IMR-90 (cell line): Measurements from ENCODE around the gene MTRFR. TPM values are rescaled to one million over a fixed set of nuclear protein-coding genes. Genes with fewer than 3 reads are reported as not detected.

Experiments
- ATAC-seq: fragments of 200-7000 bp; cut with Tn5 transposase; 2 replicates; pipeline ENCODE4 v1.9.1; 2020; ENCODE audit warnings: low read depth, mild to moderate bottlenecking, moderate library complexity
- BruUV-seq: library from RNA; stranded (reverse); fragments of 400-500 nt; replicated peaks from 2 replicates; lab custom pipeline; 2021; lab: Mats Ljungman, UMichigan
- CTCF ChIA-PET: fragments of 300-600 bp; formaldehyde crosslinking; extraction: SDS; loops from one replicate; lab custom pipeline; 2021; ENCODE audit warnings: antibody characterized with exemption; lab: Yijun Ruan, JAX
- POLR2A ChIA-PET: fragments of 300-600 bp; sonication (Branson Sonifier 250); formaldehyde crosslinking; loops from one replicate; lab custom pipeline; 2022; ENCODE audit warnings: antibody characterized with exemption; ENCODE audit not compliant: unreplicated experiment; lab: Charles Lee
- DNase-seq: peaks from one replicate; pipeline ENCODE4 v3.0.0; 2013
- H2AFZ ChIP-seq: replicated peaks from 2 replicates; pipeline ENCODE3; 2013; ENCODE audit warnings: low read length, mild to moderate bottlenecking; ENCODE audit not compliant: poor library complexity
- H2AK5ac ChIP-seq: 2 replicates; pipeline ENCODE4 v1.6.1; 2013; ENCODE audit warnings: low read depth, low read length, inconsistent platforms
- H2AK9ac ChIP-seq: replicated peaks from 2 replicates; pipeline ENCODE3; 2013; ENCODE audit warnings: mild to moderate bottlenecking, low read depth, low read length, moderate library complexity; ENCODE audit not compliant: poor library complexity
- H2BK120ac ChIP-seq: 2 replicates; pipeline ENCODE4 v1.6.1; 2013; ENCODE audit warnings: low read depth, low read length, inconsistent platforms
- H2BK15ac ChIP-seq: 3 replicates; pipeline ENCODE4 v1.6.1; 2013; ENCODE audit warnings: low read depth, low read length, inconsistent platforms
- H2BK20ac ChIP-seq: 2 replicates; pipeline ENCODE4 v1.6.1; 2013; ENCODE audit warnings: low read depth, mild to moderate bottlenecking, inconsistent platforms, low read length, moderate library complexity
- H2BK5ac ChIP-seq: 2 replicates; pipeline ENCODE4 v1.6.1; 2013; ENCODE audit warnings: mild to moderate bottlenecking, low read depth, low read length, inconsistent platforms; ENCODE audit not compliant: poor library complexity, severe bottlenecking
- H3K14ac ChIP-seq: replicated peaks from 2 replicates; pipeline ENCODE4 v1.6.1; 2013; ENCODE audit warnings: low read depth, low read length, inconsistent platforms
- H3K18ac ChIP-seq: 2 replicates; pipeline ENCODE4 v1.6.1; 2013; ENCODE audit warnings: low read depth, low read length, control low read depth
- H3K23ac ChIP-seq: 2 replicates; pipeline ENCODE4 v1.6.1; 2013; ENCODE audit warnings: low read depth, low read length, inconsistent platforms
- H3K27ac ChIP-seq: 2 replicates; pipeline ENCODE4 v1.5.1; 2013; ENCODE audit warnings: mild to moderate bottlenecking, control low read depth, low read length; ENCODE audit not compliant: insufficient read depth
- H3K27me3 ChIP-seq: 2 replicates; pipeline ENCODE4 v1.6.1; 2013; ENCODE audit warnings: low read length; ENCODE audit not compliant: control insufficient read depth, insufficient read depth
- H3K36me3 ChIP-seq: 2 replicates; pipeline ENCODE4 v1.6.1; 2013; ENCODE audit warnings: low read length, mixed read lengths; ENCODE audit not compliant: control insufficient read depth, insufficient read depth
- H3K4ac ChIP-seq: 2 replicates; pipeline ENCODE4 v1.6.1; 2013; ENCODE audit warnings: low read depth, low read length, inconsistent platforms
- H3K4me1 ChIP-seq: 2 replicates; pipeline ENCODE4 v1.6.1; 2013; ENCODE audit warnings: low read length, mixed read lengths; ENCODE audit not compliant: control insufficient read depth, insufficient read depth
- H3K4me2 ChIP-seq: 2 replicates; pipeline ENCODE4 v1.6.1; 2013; ENCODE audit warnings: low read depth, mild to moderate bottlenecking, control low read depth, low read length, moderate library complexity
- H3K4me3 ChIP-seq: 2 replicates; pipeline ENCODE4 v1.5.1; 2013; ENCODE audit warnings: low read depth, mild to moderate bottlenecking, control low read depth, low read length, moderate library complexity; ENCODE audit not compliant: insufficient read depth
- H3K56ac ChIP-seq: 2 replicates; pipeline ENCODE4 v1.6.1; 2013; ENCODE audit warnings: low read length, inconsistent platforms; ENCODE audit not compliant: insufficient read depth; ENCODE audit errors: extremely low read depth
- H3K79me1 ChIP-seq, 2 experiments: 2 replicates each; pipeline ENCODE4 v1.6.1; 2013; ENCODE audit warnings: low read length in 2 of 2, inconsistent platforms in 1 of 2, low read depth in 1 of 2
- H3K9ac ChIP-seq: 2 replicates; pipeline ENCODE4 v1.6.1; 2013; ENCODE audit warnings: low read depth, low read length, control low read depth
- H3K9me1 ChIP-seq: 2 replicates; pipeline ENCODE4 v1.6.1; 2013; ENCODE audit warnings: low read length, inconsistent platforms; ENCODE audit not compliant: insufficient read depth
- H3K9me3 ChIP-seq: 2 replicates; pipeline ENCODE4 v1.6.1; 2013; ENCODE audit warnings: low read length; ENCODE audit not compliant: control insufficient read depth, insufficient read depth
- H4K20me1 ChIP-seq: 2 replicates; pipeline ENCODE4 v1.6.1; 2013; ENCODE audit warnings: low read length, inconsistent platforms; ENCODE audit not compliant: insufficient read depth
- H4K5ac ChIP-seq: 2 replicates; pipeline ENCODE4 v1.6.1; 2013; ENCODE audit warnings: mild to moderate bottlenecking, low read depth, low read length, control low read depth
- H4K8ac ChIP-seq, 2 experiments: 2 replicates each; pipeline ENCODE4 v1.6.1; 2013; ENCODE audit warnings: low read depth in 2 of 2, low read length in 2 of 2, control low read depth in 1 of 2, inconsistent platforms in 1 of 2
- H4K91ac ChIP-seq: 2 replicates; pipeline ENCODE4 v1.6.1; 2013; ENCODE audit warnings: low read depth, low read length, inconsistent platforms; ENCODE audit not compliant: insufficient read depth
- CEBPB ChIP-seq: IDR thresholded peaks from 2 replicates; pipeline ENCODE4 v1.6.1; 2012; ENCODE audit warnings: low read depth, low read length, improper control_type of control experiment
- FOS ChIP-seq: fragments of 150-350 bp; IDR thresholded peaks from 2 replicates; pipeline ENCODE4 v1.6.1; 2016; ENCODE audit warnings: low read depth, low read length
- MAFK ChIP-seq: IDR thresholded peaks from 2 replicates; pipeline ENCODE4 v1.6.1; 2012; ENCODE audit warnings: low read depth, low read length, improper control_type of control experiment
- POLR2A ChIP-seq: IDR thresholded peaks from 2 replicates; pipeline ENCODE4 v1.6.1; 2012; ENCODE audit warnings: mild to moderate bottlenecking, low read depth, low read length
- RCOR1 ChIP-seq: IDR thresholded peaks from 2 replicates; pipeline ENCODE4 v1.6.1; 2012; ENCODE audit warnings: mild to moderate bottlenecking, low read length, improper control_type of control experiment; ENCODE audit not compliant: insufficient replicate concordance
- USF2 ChIP-seq: fragments of 150-350 bp; IDR thresholded peaks from 2 replicates; pipeline ENCODE4 v1.6.1; 2017; ENCODE audit warnings: mild to moderate bottlenecking, antibody characterized with exemption, low read length, low read depth
- WGBS, 2 experiments: methylation state at CpG; one replicate each; pipeline versions ENCODE4 v1.1.5 to v1.1.7; 2013; ENCODE audit warnings: missing lambda C conversion rate in 2 of 2; ENCODE audit not compliant: insufficient read length in 1 of 2; ENCODE audit errors: extremely low coverage in 2 of 2; 5-methylcytosine and 5-hydroxymethylcytosine counted together
- dilution Hi-C: fragments of 300-500 bp; cut with HindIII; formaldehyde crosslinking; loops from one replicate; pipeline ENCODE4 v1.14.3; 2018; ENCODE audit warnings: low sequenced_read_pairs; ENCODE audit not compliant: unreplicated experiment
- in situ Hi-C: fragments of 300-500 bp; cut with MboI; formaldehyde crosslinking; loops from 3 replicates; pipeline ENCODE4 v1.14.3; 2019; ENCODE audit warnings: low sequenced_read_pairs, inconsistent platforms, mixed read lengths
- intact Hi-C: fragments of 100-400 bp; cut with micrococcal nuclease; formaldehyde crosslinking; loops from 2 replicates; pipeline ENCODE4 v1.10.0; 2022
- polyA plus RNA-seq, 3 experiments: library from polyadenylated mRNA; depleted of rRNA; stranded (reverse); fragments of >200 nt; gene quantifications; 2 replicates each; pipeline ENCODE4 v1.2.3, GENCODE V29; 2012; ENCODE audit warnings: low replicate concordance in 1 of 3
- total RNA-seq: library from RNA; depleted of rRNA; stranded (reverse); fragments of >200 nt; gene quantifications from 2 replicates; pipeline ENCODE4 v1.2.3, GENCODE V29; 2012

The MTRFR gene
- total and polyA plus RNA-seq, 2 of the 4 experiments (the other 2 are of a cell fraction): 8.6 to 10.2 TPM

GRCh38 chr12:123187637-123188036 is 45.6 kb upstream of the MTRFR start:
- BruUV-seq: no TSS peak
- dilution Hi-C loops (no loop called here), in situ Hi-C loops (loop anchor here (25.0 kb wide), 1 partner anchor 600 kb away; no protein-coding TSS in a partner anchor), intact Hi-C loops (no loop called here)
- Histone ChIP-seq H3K79me1 (peaks cover 0 to 7% of the 10 kb centered on the region in 2 experiments; a peak in 2 of 4 replicates), H2BK15ac (no peak overlapping the region), H3K4me2 (no peak overlapping the region), H3K56ac (no peak overlapping the region), H2BK20ac (no peak overlapping the region), H3K9ac (no peak overlapping the region), H3K27me3 (no peaks in the 10 kb centered on the region), H3K4ac (no peak overlapping the region), H3K14ac (no peak overlapping the region), H4K5ac (no peak overlapping the region), H2BK120ac (no peak overlapping the region), H2AK9ac (no peak overlapping the region), H3K9me1 (no peaks in the 10 kb centered on the region), H4K20me1 (no peaks in the 10 kb centered on the region), H2BK5ac (no peak overlapping the region), H2AK5ac (no peak overlapping the region), H3K23ac (no peak overlapping the region), H3K9me3 (no peaks in the 10 kb centered on the region), H3K18ac (no peak overlapping the region), H3K36me3 (peaks cover 18% of the 10 kb centered on the region), H3K27ac (no peak overlapping the region), H2AFZ (no peak overlapping the region), H3K4me3 (no peak overlapping the region), H4K8ac (no peak overlapping the region), H4K91ac (no peak overlapping the region), H3K4me1 (no peaks in the 10 kb centered on the region)
- DNase-seq (no peak), ATAC-seq (no peak)
- ChIA-PET POLR2A (no interaction called here), CTCF (interaction anchor here (0.6 to 1.5 kb wide), 2 partner anchors 38 to 168 kb away, joined by 3 read pairs; no protein-coding TSS in a partner anchor)
- no CpG with 5 or more reads among the region's 6 CpGs for WGBS, 2 experiments
- no peak for TF ChIP-seq FOS
- TF ChIP-seq CEBPB: peak; percentile 62
- no peak for TF ChIP-seq USF2
- no peak for TF ChIP-seq POLR2A
- TF ChIP-seq MAFK: no peak
- TF ChIP-seq RCOR1: no peak
